ENCODE measurements around the gene SORCS2. TPM values are rescaled to one million over a fixed set of nuclear protein-coding genes. Genes with fewer than 3 reads are reported as not detected.

Gene SORCS2
- total RNA-seq, 2 experiments from 2014 or later, result not detected

DNA sequence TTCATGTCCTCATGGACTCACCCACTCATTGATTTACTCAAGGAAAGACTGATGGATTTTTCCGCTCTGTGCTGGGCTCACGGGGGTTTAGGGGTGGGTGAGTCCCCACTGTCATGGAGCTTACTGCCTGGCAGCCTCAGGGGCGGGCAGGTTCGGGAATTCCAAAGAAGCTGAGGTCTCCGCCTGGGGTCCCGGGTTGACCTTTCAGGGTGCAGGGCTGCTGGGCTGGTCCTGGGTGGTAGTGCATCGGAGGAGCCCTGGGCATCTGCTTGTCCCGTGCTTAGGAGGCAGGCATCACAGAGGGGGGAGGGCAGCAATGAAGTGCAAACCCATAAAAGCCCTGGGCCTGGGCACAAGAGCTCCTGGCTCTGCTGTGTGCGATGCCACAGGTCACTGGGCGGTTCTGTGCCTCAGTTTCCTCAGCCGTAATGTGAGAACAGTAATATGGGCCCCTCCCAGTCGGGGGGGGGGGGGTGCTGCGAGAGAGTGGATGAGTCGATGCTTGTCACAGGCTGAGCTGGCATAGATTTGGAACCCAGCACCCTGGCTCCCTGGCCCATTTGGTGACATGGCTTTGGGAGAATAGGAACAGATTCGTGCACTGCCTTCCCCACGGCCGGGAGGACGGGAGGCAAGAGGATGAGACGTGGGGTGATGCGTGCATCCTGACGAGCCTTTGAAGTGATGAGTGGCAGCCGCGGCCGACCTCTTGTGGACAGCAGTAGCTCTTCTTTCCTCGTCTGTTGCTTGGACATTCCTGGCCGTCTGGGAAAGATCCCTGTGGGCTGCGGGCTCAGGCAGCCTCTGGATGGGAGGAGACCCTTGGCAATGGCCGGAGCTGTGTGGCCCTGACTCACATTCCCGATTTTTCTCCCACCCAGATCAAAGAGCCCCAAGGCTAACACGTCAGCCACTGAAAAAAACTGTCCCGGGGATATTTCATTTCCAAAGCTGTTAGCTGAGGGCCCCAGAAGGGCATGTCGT lies 200.4 kb downstream of the SORCS2 start:
- H3K27me3 Mint-ChIP-seq, result no peaks in the 10 kb centered on the region

GRCh38 chr4:7393601-7394575 lies 201.6 kb downstream of the SORCS2 start:
- Mint-ChIP-seq H3K27me3 (peaks cover 8% of the 10 kb centered on the region), H3K36me3 (no peaks in the 10 kb centered on the region), H3K9me3 (no peaks in the 10 kb centered on the region), H3K27ac (no peak overlapping the region), H3K4me3 (no peak overlapping the region), H3K4me1 (no peaks in the 10 kb centered on the region)
- no peak for DNase-seq

More for the DNA sequence above, 200.4 kb downstream of the SORCS2 start:
- no peaks in the 10 kb centered on the region for H3K4me1 Mint-ChIP-seq
- DNase-seq, result no peak
- H3K27ac Mint-ChIP-seq, result no peak overlapping the region
- peaks cover 1% of the 10 kb centered on the region for H3K9me3 Mint-ChIP-seq
- no peak overlapping the region for H3K4me3 Mint-ChIP-seq
- H3K36me3 Mint-ChIP-seq, result no peaks in the 10 kb centered on the region

DNA sequence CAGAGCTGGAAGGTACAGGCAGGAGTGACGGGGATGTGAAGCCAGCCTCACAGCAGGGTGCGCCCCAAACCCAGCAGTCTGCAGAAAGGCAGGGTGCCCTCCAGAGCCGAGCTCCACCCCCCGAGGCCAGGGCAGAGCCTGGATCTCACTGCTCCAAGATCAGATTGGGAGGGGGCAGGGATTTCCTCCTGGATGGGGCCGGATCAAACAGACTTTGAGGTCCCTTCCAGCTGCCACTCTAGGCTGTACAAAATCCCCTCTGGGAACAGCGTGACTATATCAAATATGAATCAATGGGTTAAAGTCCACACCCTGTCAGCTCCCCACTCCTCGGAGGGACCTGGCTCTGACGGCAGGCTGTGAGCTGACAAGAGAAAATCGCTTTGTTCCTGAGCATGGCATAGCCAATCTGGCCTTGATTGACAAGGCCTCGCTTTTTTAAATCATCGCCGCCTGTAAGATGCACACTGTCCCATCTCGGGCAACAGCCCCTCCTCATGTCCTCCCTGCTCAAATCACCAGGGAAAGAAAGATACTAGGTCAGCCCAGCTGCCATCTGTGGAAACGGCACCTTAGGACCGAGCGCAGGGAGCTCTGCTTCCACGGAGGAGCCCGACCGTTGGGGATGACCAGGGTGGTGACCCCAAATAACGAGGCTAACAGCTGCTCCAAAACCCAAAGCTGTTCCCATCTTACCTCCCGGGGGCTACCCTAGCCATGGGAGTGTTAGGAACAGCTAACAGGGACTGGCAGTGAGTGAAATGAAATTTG lies 202.5 kb downstream of the SORCS2 start:
- DNase-seq, result no peak
- Mint-ChIP-seq H3K4me3 (no peak overlapping the region), H3K9me3 (no peaks in the 10 kb centered on the region), H3K36me3 (no peaks in the 10 kb centered on the region), H3K27ac (no peak overlapping the region), H3K27me3 (peaks cover 10% of the 10 kb centered on the region), H3K4me1 (no peaks in the 10 kb centered on the region)

DNA sequence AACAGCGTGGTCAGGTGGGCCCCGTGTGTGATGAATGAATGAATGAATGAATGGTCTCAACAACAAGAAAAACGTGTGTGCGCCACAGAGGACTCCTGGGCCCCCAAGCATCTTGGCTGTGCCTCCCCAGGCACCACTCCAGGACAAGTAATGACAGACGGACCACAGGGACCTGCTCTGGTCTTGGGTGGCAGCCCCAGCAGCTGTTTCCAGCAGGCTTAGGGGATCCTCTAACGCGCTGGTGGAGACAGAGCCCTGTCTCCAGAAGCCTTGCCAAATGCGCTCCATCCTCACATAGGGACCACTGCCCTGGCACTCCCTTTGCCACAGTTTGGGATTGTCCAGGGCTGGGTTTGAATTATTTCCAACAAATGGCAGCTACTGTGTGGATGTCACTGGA lies 203.3 kb downstream of the SORCS2 start:
- Mint-ChIP-seq H3K4me3 (no peak overlapping the region), H3K27ac (no peak overlapping the region), H3K9me3 (no peaks in the 10 kb centered on the region), H3K4me1 (no peaks in the 10 kb centered on the region), H3K27me3 (peaks cover 13% of the 10 kb centered on the region), H3K36me3 (no peaks in the 10 kb centered on the region)
- no peak for DNase-seq

GRCh38 chr4:7396186-7396910 lies 204.0 kb downstream of the SORCS2 start:
- H3K27ac Mint-ChIP-seq, result no peak overlapping the region
- H3K27me3 Mint-ChIP-seq, result peaks cover 17% of the 10 kb centered on the region
- no peaks in the 10 kb centered on the region for H3K4me1 Mint-ChIP-seq
- no peak for DNase-seq
- no peak overlapping the region for H3K4me3 Mint-ChIP-seq
- no peaks in the 10 kb centered on the region for H3K36me3 Mint-ChIP-seq
- H3K9me3 Mint-ChIP-seq, result no peaks in the 10 kb centered on the region

- H3K9me3 Mint-ChIP-seq, result no peaks in the 10 kb centered on the region
- no peaks in the 10 kb centered on the region for H3K4me1 Mint-ChIP-seq
- H3K27me3 Mint-ChIP-seq, result peaks cover 17% of the 10 kb centered on the region
- no peak for DNase-seq
- no peaks in the 10 kb centered on the region for H3K36me3 Mint-ChIP-seq
- no peak overlapping the region for H3K27ac Mint-ChIP-seq
- H3K4me3 Mint-ChIP-seq, result no peak overlapping the region
These were observed 205.1 kb downstream of the SORCS2 start for GRCh38 chr4:7397206-7398103.

- DNase-seq, result no peak
- peaks cover 17% of the 10 kb centered on the region for H3K27me3 Mint-ChIP-seq
- H3K36me3 Mint-ChIP-seq, result no peaks in the 10 kb centered on the region
- H3K27ac Mint-ChIP-seq, result no peak overlapping the region
- no peaks in the 10 kb centered on the region for H3K9me3 Mint-ChIP-seq
- H3K4me1 Mint-ChIP-seq, result no peaks in the 10 kb centered on the region
- H3K4me3 Mint-ChIP-seq, result no peak overlapping the region
These were observed 205.7 kb downstream of the SORCS2 start for GRCh38 chr4:7398104-7398423.

DNA sequence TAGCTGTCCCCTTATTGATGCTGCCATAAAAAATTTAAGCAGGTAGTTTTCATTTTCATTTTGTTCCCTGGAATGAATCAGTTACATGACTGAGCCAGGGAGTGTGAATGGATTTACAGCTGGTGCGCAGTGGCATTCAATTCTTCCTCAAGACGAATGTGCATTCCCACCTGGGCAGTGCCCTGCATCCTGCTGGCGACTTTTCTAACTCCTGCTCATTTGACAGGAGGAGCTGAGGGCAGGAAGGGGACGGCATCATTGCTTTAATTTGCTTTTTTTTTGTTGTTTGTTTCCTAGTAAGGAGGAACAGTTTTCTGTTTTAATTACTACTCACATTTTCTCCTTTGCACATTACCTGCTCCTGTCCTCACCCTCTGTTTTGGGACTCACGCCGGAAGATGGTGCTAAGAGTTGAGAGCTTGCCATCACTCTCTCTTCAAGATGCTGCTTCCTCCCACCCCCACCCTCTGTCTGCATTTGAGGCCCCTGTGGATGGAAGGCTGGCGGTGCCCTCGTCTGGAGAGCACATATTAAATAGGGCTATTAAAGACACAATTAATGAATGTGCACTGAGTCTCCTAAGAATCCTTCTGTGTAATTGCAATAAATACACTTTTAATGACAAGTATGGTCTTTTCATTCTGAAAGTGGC lies 206.6 kb downstream of the SORCS2 start:
- DNase-seq, result no peak
- no peaks in the 10 kb centered on the region for H3K4me1 Mint-ChIP-seq
- no peak overlapping the region for H3K27ac Mint-ChIP-seq
- H3K9me3 Mint-ChIP-seq, result no peaks in the 10 kb centered on the region
- H3K27me3 Mint-ChIP-seq, result peaks cover 17% of the 10 kb centered on the region
- H3K4me3 Mint-ChIP-seq, result no peak overlapping the region
- no peaks in the 10 kb centered on the region for H3K36me3 Mint-ChIP-seq

DNA sequence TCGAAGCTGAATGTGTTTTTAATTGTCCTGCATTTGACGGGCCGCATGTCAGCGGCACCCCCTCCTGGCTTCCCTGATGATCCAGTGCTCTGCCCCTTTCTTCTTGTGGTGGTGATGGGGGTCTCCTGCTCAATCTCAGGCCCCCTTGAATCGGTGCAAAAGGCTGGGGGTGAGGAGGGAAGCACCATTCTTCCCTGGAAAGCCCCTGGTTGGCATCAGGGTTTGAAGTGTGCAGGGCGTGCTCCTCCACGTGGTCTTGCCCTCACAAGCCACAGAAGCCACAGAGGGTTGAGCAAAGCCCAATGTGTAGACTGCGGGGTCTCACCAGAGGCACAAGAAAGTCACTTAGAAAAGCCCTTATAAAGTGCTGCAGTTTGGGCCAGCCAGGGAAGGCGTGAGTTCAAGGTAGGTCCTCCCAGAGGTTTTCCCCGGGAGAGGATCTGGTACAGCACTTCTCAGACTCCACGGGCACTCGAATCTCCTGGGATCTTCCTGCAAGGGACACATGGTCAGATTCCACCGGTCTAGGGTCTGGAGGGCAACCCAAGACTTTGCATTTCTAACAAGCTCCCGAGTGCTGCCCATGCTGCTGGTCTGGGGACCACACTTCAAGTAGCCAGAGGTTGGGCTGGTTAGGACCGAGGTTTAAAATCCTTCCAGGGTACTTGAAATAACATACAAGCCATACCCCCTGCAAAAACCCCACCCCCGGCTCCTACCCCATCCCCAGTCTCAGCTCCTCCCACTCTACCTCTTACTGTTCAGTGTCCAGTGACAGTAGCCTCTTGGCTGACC lies 207.3 kb downstream of the SORCS2 start:
- no peaks in the 10 kb centered on the region for H3K4me1 Mint-ChIP-seq
- no peak overlapping the region for H3K4me3 Mint-ChIP-seq
- no peaks in the 10 kb centered on the region for H3K9me3 Mint-ChIP-seq
- no peak overlapping the region for H3K27ac Mint-ChIP-seq
- DNase-seq, result no peak
- H3K27me3 Mint-ChIP-seq, result peaks cover 17% of the 10 kb centered on the region
- no peaks in the 10 kb centered on the region for H3K36me3 Mint-ChIP-seq

DNA sequence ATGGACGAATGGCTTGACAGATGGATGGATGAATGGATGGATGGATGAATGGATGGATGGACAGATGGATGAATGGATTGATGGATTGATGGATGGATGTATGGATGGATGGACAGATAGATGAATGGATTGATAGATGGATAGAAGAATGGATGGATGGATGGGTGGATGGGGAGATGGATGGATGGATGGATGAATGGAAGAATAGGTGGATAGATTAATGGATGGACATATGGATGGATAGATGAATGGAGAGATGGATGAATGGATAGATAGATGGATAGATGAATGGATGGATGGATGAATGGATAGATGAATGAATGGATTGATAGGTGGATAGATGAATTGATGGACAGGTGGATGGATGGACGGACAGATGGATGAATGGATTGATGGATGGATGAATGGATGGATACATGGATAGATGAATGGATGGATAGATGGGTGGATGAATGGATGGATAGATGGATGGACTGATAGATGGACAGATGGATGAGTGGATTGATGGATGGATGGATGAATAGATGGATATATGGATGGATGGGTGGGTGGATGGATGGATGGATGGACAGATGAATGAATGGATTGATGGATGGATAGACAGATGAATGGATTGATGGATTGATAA lies 208.4 kb downstream of the SORCS2 start:
- no peaks in the 10 kb centered on the region for H3K9me3 Mint-ChIP-seq

DNA sequence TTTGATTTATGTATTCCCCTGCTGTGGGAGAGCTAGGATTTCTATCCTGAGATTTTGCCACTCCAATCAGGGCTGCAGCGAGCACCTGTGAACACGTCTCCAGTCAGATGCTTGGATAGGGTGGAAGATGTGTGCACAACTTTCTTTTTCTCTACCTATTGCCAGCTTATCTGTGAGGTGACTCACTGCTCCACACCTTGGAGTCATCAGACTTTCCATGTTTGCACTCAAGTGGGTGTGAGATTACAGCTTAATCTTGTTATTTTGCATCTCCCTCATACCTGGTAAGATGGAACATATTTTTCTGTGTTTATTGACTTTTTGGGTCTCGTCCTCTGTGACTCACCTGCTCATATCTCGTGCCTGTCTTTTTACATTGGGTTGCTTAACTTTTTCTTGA lies 210.2 kb downstream of the SORCS2 start:
- no peak overlapping the region for H3K27ac Mint-ChIP-seq
- H3K9me3 Mint-ChIP-seq, result peaks cover 7% of the 10 kb centered on the region
- H3K4me1 Mint-ChIP-seq, result no peaks in the 10 kb centered on the region
- no peaks in the 10 kb centered on the region for H3K36me3 Mint-ChIP-seq
- peaks cover 17% of the 10 kb centered on the region for H3K27me3 Mint-ChIP-seq
- no peak overlapping the region for H3K4me3 Mint-ChIP-seq
- DNase-seq, result no peak

More for the DNA sequence above, 208.4 kb downstream of the SORCS2 start:
- H3K4me3 Mint-ChIP-seq, result no peak overlapping the region
- no peak overlapping the region for H3K27ac Mint-ChIP-seq
- no peaks in the 10 kb centered on the region for H3K4me1 Mint-ChIP-seq
- DNase-seq, result no peak
- H3K36me3 Mint-ChIP-seq, result no peaks in the 10 kb centered on the region
- peaks cover 17% of the 10 kb centered on the region for H3K27me3 Mint-ChIP-seq

GRCh38 chr4:7403001-7403400 lies 210.7 kb downstream of the SORCS2 start:
- H3K4me3 Mint-ChIP-seq, result no peak overlapping the region
- DNase-seq, result no peak
- H3K4me1 Mint-ChIP-seq, result no peaks in the 10 kb centered on the region
- H3K27ac Mint-ChIP-seq, result no peak overlapping the region
- no peaks in the 10 kb centered on the region for H3K36me3 Mint-ChIP-seq
- peaks cover 7% of the 10 kb centered on the region for H3K9me3 Mint-ChIP-seq
- peaks cover 15% of the 10 kb centered on the region for H3K27me3 Mint-ChIP-seq

Data from activated naive CD8-positive, alpha-beta T cell treated with anti-CD3 and anti-CD28 coated beads for 36 hours (primary cell).